Neural progenitor cell (in vitro differentiated cells): ENCODE results near the gene POSTN. TPM values are rescaled to one million over a fixed set of nuclear protein-coding genes. Genes with fewer than 3 reads are reported as not detected.

Experiments used
- DNase-seq: peaks from one replicate; pipeline ENCODE4 v3.0.0-alpha.2; 2016; ENCODE audit warnings: low spot score
- H2AFZ ChIP-seq: fragments of 200-600 bp; sonication (generic); replicated peaks from 2 replicates; pipeline ENCODE4 v1.6.1; 2016; ENCODE audit warnings: antibody characterized with exemption
- H3F3A ChIP-seq: fragments of 200-600 bp; sonication (generic); 2 replicates; pipeline ENCODE4 v1.6.1; 2016; ENCODE audit warnings: antibody characterized with exemption, low read depth
- H3K27ac ChIP-seq: fragments of 200-600 bp; sonication (generic); 2 replicates; pipeline ENCODE4 v1.5.1; 2016; ENCODE audit warnings: mild to moderate bottlenecking
- H3K27me3 ChIP-seq: fragments of 200-600 bp; sonication (generic); 2 replicates; pipeline ENCODE4 v1.6.1; 2016; ENCODE audit warnings: mild to moderate bottlenecking, moderate library complexity
- H3K36me3 ChIP-seq: fragments of 200-600 bp; sonication (generic); 2 replicates; pipeline ENCODE4 v1.5.1; 2016
- H3K4me1 ChIP-seq: fragments of 200-600 bp; sonication (generic); 2 replicates; pipeline ENCODE4 v1.6.1; 2016; ENCODE audit warnings: mixed run types
- H3K4me2 ChIP-seq: fragments of 200-600 bp; sonication (generic); 2 replicates; pipeline ENCODE4 v1.6.1; 2016
- H3K4me3 ChIP-seq: fragments of 200-600 bp; sonication (generic); 2 replicates; pipeline ENCODE4 v1.5.1; 2016
- H3K79me2 ChIP-seq: fragments of 200-600 bp; sonication (generic); 2 replicates; pipeline ENCODE4 v1.6.1; 2016; ENCODE audit warnings: low read depth
- H3K9ac ChIP-seq: fragments of 200-600 bp; sonication (generic); 2 replicates; pipeline ENCODE4 v1.6.1; 2016
- H3K9me3 ChIP-seq: fragments of 200-600 bp; sonication (generic); 2 replicates; pipeline ENCODE4 v1.5.1; 2016; ENCODE audit warnings: low read depth
- H4K20me1 ChIP-seq: fragments of 200-600 bp; sonication (generic); 2 replicates; pipeline ENCODE4 v1.6.1; 2016; ENCODE audit warnings: low read depth
- H3K27ac Mint-ChIP-seq: 3 replicates; pipeline ENCODE4 v1.8.0; 2021; ENCODE audit warnings: mixed read lengths
- H3K27me3 Mint-ChIP-seq: 2 replicates; pipeline ENCODE4 v1.8.0; 2022; ENCODE audit warnings: low read depth, mild to moderate bottlenecking, inconsistent platforms, moderate library complexity, mixed read lengths; ENCODE audit not compliant: insufficient read depth
- H3K36me3 Mint-ChIP-seq: 3 replicates; pipeline ENCODE4 v1.8.0; 2021; ENCODE audit warnings: mixed read lengths
- H3K4me1 Mint-ChIP-seq: 3 replicates; pipeline ENCODE4 v1.8.0; 2021; ENCODE audit warnings: mixed read lengths
- H3K4me3 Mint-ChIP-seq: 3 replicates; pipeline ENCODE4 v1.8.0; 2021; ENCODE audit warnings: mild to moderate bottlenecking, moderate library complexity, mixed read lengths
- H3K9me3 Mint-ChIP-seq: 3 replicates; pipeline ENCODE4 v1.8.0; 2020; ENCODE audit warnings: mixed read lengths
- EZH2 ChIP-seq: fragments of 200-600 bp; sonication (generic); IDR thresholded peaks from 2 replicates; pipeline ENCODE4 v1.6.1; 2017; ENCODE audit warnings: antibody characterized with exemption, mild to moderate bottlenecking, moderate library complexity
- EZH2phosphoT487 ChIP-seq: fragments of 200-600 bp; sonication (generic); IDR thresholded peaks from 2 replicates; pipeline ENCODE4 v1.6.1; 2017; ENCODE audit warnings: antibody characterized with exemption
- total RNA-seq: library from RNA; depleted of rRNA; stranded (reverse); fragments of >200 nt; gene quantifications from 2 replicates; pipeline ENCODE4 v1.2.3, GENCODE V29; 2015; ENCODE audit warnings: low replicate concordance
- TF ChIP-seq, protein P1 (sequence below): fragments of 200-600 bp; sonication (generic); IDR thresholded peaks from 2 replicates; pipeline ENCODE4 v1.5.1; 2017; ENCODE audit warnings: antibody characterized with exemption, mild to moderate bottlenecking

POSTN gene
- total RNA-seq, 1 donor from 2014 or later = not detected

DNA sequence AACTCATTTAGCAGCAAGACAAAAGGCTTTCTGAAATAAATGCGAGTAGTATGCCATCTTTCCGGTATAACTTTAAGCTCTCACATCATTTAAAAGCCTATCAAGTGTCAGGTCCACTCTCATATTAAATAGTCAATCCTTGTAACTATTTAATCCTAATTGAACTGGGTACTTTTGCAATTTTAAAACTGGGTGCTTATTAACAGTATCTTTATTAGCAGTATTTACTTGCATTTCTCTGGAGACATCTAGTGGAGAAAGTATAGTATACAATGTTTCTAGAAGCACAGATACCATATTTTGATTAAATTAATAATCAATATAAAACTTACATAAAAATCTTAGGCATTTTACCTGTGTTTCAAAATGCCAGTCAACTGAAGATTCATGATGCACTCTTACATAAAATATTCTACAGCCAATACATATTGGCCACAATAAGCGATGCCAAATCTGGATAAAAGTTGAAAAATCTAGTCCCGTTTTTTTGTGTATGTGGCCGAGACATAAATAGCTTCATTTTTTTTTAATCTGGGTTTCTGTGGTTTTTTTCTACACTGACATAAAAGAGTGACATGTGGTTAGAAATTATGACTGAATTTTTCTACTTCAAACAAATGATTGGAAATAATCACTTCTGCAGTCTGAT is 4.3 kb upstream of the POSTN start:
- Mint-ChIP-seq H3K4me3 (no peak overlapping the region), H3K27me3 (no peaks in the 10 kb centered on the region), H3K4me1 (peaks cover 5% of the 10 kb centered on the region), H3K36me3 (no peaks in the 10 kb centered on the region), H3K9me3 (peaks cover 7% of the 10 kb centered on the region), H3K27ac (no peak overlapping the region)
- no peaks in the 10 kb centered on the region for H3K79me2 ChIP-seq
- H3K9ac ChIP-seq = no peak overlapping the region
- no peaks in the 10 kb centered on the region for H3K4me1 ChIP-seq
- no peaks in the 10 kb centered on the region for H3K27me3 ChIP-seq
- no peak overlapping the region for H3K4me2 ChIP-seq
- no peaks in the 10 kb centered on the region for H4K20me1 ChIP-seq
- H3K4me3 ChIP-seq = no peak overlapping the region
- H3K9me3 ChIP-seq = no peaks in the 10 kb centered on the region
- H2AFZ ChIP-seq = peak overlapping the region; percentile 13
- H3K36me3 ChIP-seq = no peaks in the 10 kb centered on the region
- no peak for TF ChIP-seq EZH2phosphoT487
- TF ChIP-seq, protein P1, sequence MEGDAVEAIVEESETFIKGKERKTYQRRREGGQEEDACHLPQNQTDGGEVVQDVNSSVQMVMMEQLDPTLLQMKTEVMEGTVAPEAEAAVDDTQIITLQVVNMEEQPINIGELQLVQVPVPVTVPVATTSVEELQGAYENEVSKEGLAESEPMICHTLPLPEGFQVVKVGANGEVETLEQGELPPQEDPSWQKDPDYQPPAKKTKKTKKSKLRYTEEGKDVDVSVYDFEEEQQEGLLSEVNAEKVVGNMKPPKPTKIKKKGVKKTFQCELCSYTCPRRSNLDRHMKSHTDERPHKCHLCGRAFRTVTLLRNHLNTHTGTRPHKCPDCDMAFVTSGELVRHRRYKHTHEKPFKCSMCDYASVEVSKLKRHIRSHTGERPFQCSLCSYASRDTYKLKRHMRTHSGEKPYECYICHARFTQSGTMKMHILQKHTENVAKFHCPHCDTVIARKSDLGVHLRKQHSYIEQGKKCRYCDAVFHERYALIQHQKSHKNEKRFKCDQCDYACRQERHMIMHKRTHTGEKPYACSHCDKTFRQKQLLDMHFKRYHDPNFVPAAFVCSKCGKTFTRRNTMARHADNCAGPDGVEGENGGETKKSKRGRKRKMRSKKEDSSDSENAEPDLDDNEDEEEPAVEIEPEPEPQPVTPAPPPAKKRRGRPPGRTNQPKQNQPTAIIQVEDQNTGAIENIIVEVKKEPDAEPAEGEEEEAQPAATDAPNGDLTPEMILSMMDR = peak; percentile 66
- no peak for DNase-seq
- no peaks in the 10 kb centered on the region for H3F3A ChIP-seq
- H3K27ac ChIP-seq = no peak overlapping the region

DNA sequence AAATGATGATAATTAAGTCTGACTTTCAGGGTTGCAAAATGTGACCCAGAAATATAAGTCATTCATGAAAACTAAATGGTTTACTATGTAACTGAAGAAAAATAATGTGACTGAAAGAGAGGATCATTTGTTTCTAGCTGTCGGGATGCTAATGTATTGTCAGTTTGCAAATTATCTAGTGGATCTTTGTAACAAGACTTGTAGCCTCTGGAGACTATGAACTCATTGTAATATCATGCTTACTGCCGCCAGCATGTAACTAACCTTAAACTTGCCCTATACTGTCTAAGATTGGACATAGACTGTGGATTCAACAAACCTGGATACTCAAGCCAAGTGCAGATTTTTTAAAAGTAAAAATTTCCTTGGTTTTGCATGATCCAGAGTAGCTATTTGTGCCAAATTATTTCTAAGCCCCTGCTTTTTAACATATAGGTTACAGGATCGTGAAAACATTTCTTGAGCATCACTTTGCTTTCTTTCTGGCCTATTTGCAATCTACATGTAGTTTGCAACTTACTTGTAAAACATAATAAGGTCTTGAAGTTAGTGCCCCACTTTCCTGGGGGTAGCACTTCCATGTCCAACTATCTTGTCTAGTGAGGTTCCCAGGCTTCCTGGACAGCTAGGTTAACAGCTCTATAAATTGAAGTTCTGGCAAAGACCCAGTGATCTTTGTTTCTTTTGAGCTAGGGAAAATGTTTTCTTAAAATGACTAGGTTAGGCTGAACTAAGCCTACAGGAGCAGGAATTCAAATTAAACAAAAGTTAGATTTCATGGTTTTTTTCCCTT is 3.3 kb upstream of the POSTN start:
- H3K79me2 ChIP-seq = no peaks in the 10 kb centered on the region
- H3K4me1 ChIP-seq = no peaks in the 10 kb centered on the region
- no peaks in the 10 kb centered on the region for H3K9me3 ChIP-seq
- H3K4me2 ChIP-seq = no peak overlapping the region
- H3K9ac ChIP-seq = no peak overlapping the region
- Mint-ChIP-seq H3K27ac (no peak overlapping the region), H3K4me1 (peaks cover 11% of the 10 kb centered on the region), H3K27me3 (no peaks in the 10 kb centered on the region), H3K4me3 (no peak overlapping the region), H3K9me3 (no peaks in the 10 kb centered on the region), H3K36me3 (no peaks in the 10 kb centered on the region)
- H3F3A ChIP-seq = no peaks in the 10 kb centered on the region
- H4K20me1 ChIP-seq = no peaks in the 10 kb centered on the region
- H2AFZ ChIP-seq = peak overlapping the region; percentile 13
- H3K36me3 ChIP-seq = no peaks in the 10 kb centered on the region
- H3K27ac ChIP-seq = no peak overlapping the region
- no peak for DNase-seq
- no peak for TF ChIP-seq EZH2phosphoT487
- TF ChIP-seq, protein P1 = no peak
- TF ChIP-seq EZH2 = no peak
- H3K27me3 ChIP-seq = no peaks in the 10 kb centered on the region
- H3K4me3 ChIP-seq = no peak overlapping the region

DNA sequence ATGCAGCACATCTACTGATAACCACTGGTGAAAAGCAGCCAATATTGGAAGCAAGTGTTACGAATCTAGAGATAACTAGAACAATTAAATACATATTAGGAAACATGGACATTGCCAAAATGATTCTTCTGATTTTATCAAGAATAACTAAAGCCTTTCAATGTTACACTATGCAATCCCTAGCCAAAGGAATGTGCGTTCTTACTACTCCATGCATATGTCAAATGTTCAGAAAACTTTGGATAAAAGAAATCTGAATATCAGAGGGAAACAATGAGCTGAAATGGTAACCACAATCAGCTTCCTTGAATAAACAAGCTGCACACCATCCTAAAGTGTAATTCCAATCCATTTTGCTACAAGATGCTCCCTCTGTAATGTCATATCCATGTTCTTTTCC is 951 bp upstream of the POSTN start:
- no peak for DNase-seq
- H3K27ac Mint-ChIP-seq = no peak overlapping the region
- Histone ChIP-seq H3F3A (no peaks in the 10 kb centered on the region), H3K9me3 (no peaks in the 10 kb centered on the region), H3K36me3 (no peaks in the 10 kb centered on the region), H3K27ac (no peak overlapping the region), H3K79me2 (no peaks in the 10 kb centered on the region), H2AFZ (peak overlapping the region; percentile 50), H3K4me3 (no peak overlapping the region), H3K4me1 (no peaks in the 10 kb centered on the region), H3K4me2 (no peak overlapping the region), H4K20me1 (no peaks in the 10 kb centered on the region), H3K9ac (no peak overlapping the region), H3K27me3 (no peaks in the 10 kb centered on the region)
- no peaks in the 10 kb centered on the region for H3K27me3 Mint-ChIP-seq
- H3K9me3 Mint-ChIP-seq = no peaks in the 10 kb centered on the region
- TF ChIP-seq EZH2phosphoT487 (no peak), EZH2 (no peak)
- TF ChIP-seq, protein P1 = no peak
- no peak overlapping the region for H3K4me3 Mint-ChIP-seq
- H3K36me3 Mint-ChIP-seq = no peaks in the 10 kb centered on the region
- H3K4me1 Mint-ChIP-seq = peaks cover 23% of the 10 kb centered on the region
